HEK293T (cell line): Measurements from ENCODE around the gene PTPRH.
A peak's percentile ranks its signal among the peaks of the same experiment; 100 is the strongest.

Experiments
- CTCF ChIA-PET: fragments of 350-600 bp; formaldehyde crosslinking; extraction: SDS; loops from one replicate; lab custom pipeline; 2021; ENCODE audit warnings: antibody characterized with exemption, inconsistent platforms; lab: Yijun Ruan, JAX
- POLR2A ChIA-PET: fragments of 350-600 bp; formaldehyde crosslinking; extraction: SDS; loops from one replicate; lab custom pipeline; 2020; ENCODE audit warnings: antibody characterized with exemption, inconsistent platforms; lab: Yijun Ruan, JAX
- DNase-seq: peaks from one replicate; pipeline ENCODE4 v3.0.0; 2012; ENCODE audit warnings: mixed read lengths; ENCODE audit errors: extremely low spot score
- ARNT ChIP-seq: fragments of 450-650 bp; IDR thresholded peaks from 2 replicates; pipeline ENCODE4 v1.6.1; 2017; ENCODE audit warnings: mild to moderate bottlenecking
- BHLHE40 ChIP-seq: fragments of 450-650 bp; IDR thresholded peaks from 2 replicates; pipeline ENCODE4 v1.6.1; 2016; ENCODE audit warnings: mild to moderate bottlenecking, moderate library complexity, borderline replicate concordance
- CTBP1 ChIP-seq: fragments of 450-650 bp; IDR thresholded peaks from 2 replicates; pipeline ENCODE4 v1.6.1; 2016; ENCODE audit warnings: borderline replicate concordance
- ELF4 ChIP-seq: fragments of 450-650 bp; IDR thresholded peaks from 2 replicates; pipeline ENCODE4 v1.6.1; 2017; ENCODE audit warnings: antibody characterized with exemption
- FOXA1 ChIP-seq: fragments of 450-650 bp; IDR thresholded peaks from 2 replicates; pipeline ENCODE4 v1.6.1; 2016; ENCODE audit warnings: mild to moderate bottlenecking
- FOXK2 ChIP-seq: fragments of 450-650 bp; IDR thresholded peaks from 2 replicates; pipeline ENCODE4 v1.6.1; 2016; ENCODE audit warnings: mild to moderate bottlenecking
- FOXM1 ChIP-seq: fragments of 450-650 bp; IDR thresholded peaks from 2 replicates; pipeline ENCODE4 v1.6.1; 2017; ENCODE audit warnings: mild to moderate bottlenecking, borderline replicate concordance
- HDGF ChIP-seq: fragments of 450-650 bp; IDR thresholded peaks from 2 replicates; pipeline ENCODE4 v1.6.1; 2017; ENCODE audit warnings: antibody characterized with exemption, borderline replicate concordance
- L3MBTL2 ChIP-seq: fragments of 450-650 bp; conservative IDR thresholded peaks from 2 replicates; pipeline ENCODE4 v1.6.1; 2016; ENCODE audit warnings: mild to moderate bottlenecking
- LEF1 ChIP-seq: fragments of 450-650 bp; IDR thresholded peaks from 2 replicates; pipeline ENCODE4 v1.6.1; 2017; ENCODE audit warnings: mild to moderate bottlenecking, borderline replicate concordance
- NFRKB ChIP-seq: fragments of 450-650 bp; IDR thresholded peaks from 2 replicates; pipeline ENCODE4 v1.6.1; 2016; ENCODE audit warnings: mild to moderate bottlenecking, moderate library complexity
- PKNOX1 ChIP-seq: fragments of 450-650 bp; IDR thresholded peaks from 2 replicates; pipeline ENCODE4 v1.6.1; 2016
- SP1 ChIP-seq: fragments of 450-650 bp; IDR thresholded peaks from 2 replicates; pipeline ENCODE4 v1.6.1; 2017
- SUZ12 ChIP-seq: fragments of 450-650 bp; IDR thresholded peaks from 2 replicates; pipeline ENCODE4 v1.6.1; 2016; ENCODE audit warnings: mild to moderate bottlenecking
- TARDBP ChIP-seq: fragments of 450-650 bp; IDR thresholded peaks from 2 replicates; pipeline ENCODE4 v1.6.1; 2016
- ZNF384 ChIP-seq: fragments of 450-650 bp; IDR thresholded peaks from 2 replicates; pipeline ENCODE4 v1.6.1; 2016

Gene PTPRH

GRCh38 chr19:55147545-55148251 is 61.6 kb downstream of the PTPRH start:
- no peak for DNase-seq
- TF ChIP-seq SUZ12 (no peak), NFRKB (no peak), ZNF384 (no peak), TARDBP (no peak)
- CTCF ChIA-PET, result interaction anchor here (1.0 kb wide), 2 partner anchors 12 to 13 kb away, joined by 3 to 5 read pairs; no protein-coding TSS in a partner anchor
- POLR2A ChIA-PET, result interaction anchor here (1.3 to 1.7 kb wide), 4 partner anchors 12 to 260 kb away, joined by 3 to 12 read pairs (median 4); partner anchors contain the start of genes DNAAF3 and UBE2S

- DNase-seq, result peak; percentile 69
- POLR2A ChIA-PET, result interaction anchor here (0.6 to 1.7 kb wide), 11 partner anchors 9 to 507 kb away, joined by 3 to 12 read pairs (median 4); partner anchors contain the start of genes DNAAF3, PPP1R12C, RDH13 and UBE2S
- no peak for TF ChIP-seq FOXA1
- TF ChIP-seq ELF4, result no peak
- peak; percentile 41 for TF ChIP-seq L3MBTL2
- no peak for TF ChIP-seq TARDBP
- no peak for TF ChIP-seq FOXM1
- CTCF ChIA-PET, result interaction anchor here (0.7 to 1.7 kb wide), 7 partner anchors 11 to 355 kb away, joined by 3 to 6 read pairs (median 3); partner anchors contain the start of genes DNAAF3, PPP6R1 and RDH13
Measured at GRCh38 chr19:55146705-55147273, 62.5 kb downstream of the PTPRH start.

GRCh38 chr19:55146078-55146704 is 63.1 kb downstream of the PTPRH start:
- peak; percentile 75 for DNase-seq
- no peak for TF ChIP-seq ARNT
- peak; percentile 36; the same call in 1 of the 2 replicates for TF ChIP-seq FOXM1
- TF ChIP-seq HDGF, result no peak
- no peak for TF ChIP-seq SP1
- no peak for TF ChIP-seq NFRKB
- no peak for TF ChIP-seq LEF1
- no peak for TF ChIP-seq FOXA1
- no peak for TF ChIP-seq TARDBP
- CTCF ChIA-PET, result interaction anchor here (0.7 to 1.7 kb wide), 6 partner anchors 11 to 355 kb away, joined by 3 to 6 read pairs (median 3); partner anchors contain the start of genes DNAAF3, PPP6R1 and RDH13
- POLR2A ChIA-PET, result interaction anchor here (0.6 to 1.7 kb wide), 12 partner anchors 10 to 508 kb away, joined by 3 to 12 read pairs (median 4); partner anchors contain the start of genes DNAAF3, PPP1R12C, RDH13 and UBE2S

- no peak for DNase-seq
- TF ChIP-seq SP1, result no peak
- TF ChIP-seq FOXM1, result no peak
- no peak for TF ChIP-seq FOXK2
- no peak for TF ChIP-seq ZNF384
- TF ChIP-seq ELF4, result no peak
- no peak for TF ChIP-seq LEF1
- TF ChIP-seq FOXA1, result no peak
- TF ChIP-seq NFRKB, result no peak
- TF ChIP-seq TARDBP, result no peak
- no peak for TF ChIP-seq ARNT
- no peak for TF ChIP-seq L3MBTL2
- no peak for TF ChIP-seq PKNOX1
- TF ChIP-seq HDGF, result no peak
- no peak for TF ChIP-seq BHLHE40
- no peak for TF ChIP-seq SUZ12
- TF ChIP-seq CTBP1, result no peak
- CTCF ChIA-PET, result no interaction called here
- POLR2A ChIA-PET, result interaction anchor here (0.9 kb wide), 1 partner anchor 51 kb away, joined by 3 read pairs; no protein-coding TSS in a partner anchor
Measured at GRCh38 chr19:55145232-55145631, 64.1 kb downstream of the PTPRH start.

GRCh38 chr19:55141696-55142095 is 67.6 kb downstream of the PTPRH start:
- TF ChIP-seq SP1 (no peak), ARNT (no peak), SUZ12 (no peak), NFRKB (no peak), HDGF (no peak), TARDBP (no peak), LEF1 (no peak), L3MBTL2 (no peak), ZNF384 (no peak), BHLHE40 (no peak), ELF4 (no peak), FOXK2 (no peak)
- no peak for DNase-seq
- ChIA-PET POLR2A (interaction anchor here (0.5 to 1.3 kb wide), 2 partner anchors 197 to 325 kb away, joined by 3 to 4 read pairs; no protein-coding TSS in a partner anchor), CTCF (interaction anchor here (0.6 to 2.5 kb wide), 7 partner anchors 13 to 490 kb away, joined by 3 to 15 read pairs (median 4); partner anchors contain the start of gene DNAAF3)

- POLR2A ChIA-PET, result no interaction called here
- TF ChIP-seq BHLHE40 (no peak), LEF1 (no peak), FOXA1 (no peak), L3MBTL2 (no peak), SUZ12 (no peak), HDGF (no peak), TARDBP (no peak), FOXM1 (no peak), ZNF384 (no peak), NFRKB (no peak), PKNOX1 (no peak), ELF4 (no peak), ARNT (no peak), CTBP1 (no peak)
- CTCF ChIA-PET, result no interaction called here
- DNase-seq, result no peak
Measured at GRCh38 chr19:55137915-55138314, 71.4 kb downstream of the PTPRH start.
